Body of pancreas (tissue), 4 donors: ENCODE results near the gene CDK1.
"Not testable (repeated sequence)": the region's sequence is repeated elsewhere in the genome, so short reads cannot be mapped to it uniquely, and the experiment has no call there.

Experiments
- CTCF ChIP-seq, 7 experiments: fragments of 450-650 bp in 4 of 7; fragments of 200-600 bp in 3 of 7; sonication (generic) in 3 of 7; IDR thresholded peaks; one replicate each; pipeline ENCODE4 v1.5.1; 2016 to 2019; ENCODE audit warnings: antibody characterized with exemption in 7 of 7
- POLR2A ChIP-seq, 3 donors: fragments of 450-650 bp; IDR thresholded peaks; one replicate each; pipeline ENCODE4 v1.6.1; 2016; ENCODE audit warnings: antibody characterized with exemption in 3 of 3, mild to moderate bottlenecking in 2 of 3

GRCh38 chr10:60841227-60841626 is 62.9 kb downstream of the CDK1 start:
- TF ChIP-seq CTCF, POLR2A (IDR thresholded peaks at IDR 0.05): not testable (repeated sequence)
